ENCODE results near the gene DNMT1. TPM values are rescaled to one million over a fixed set of nuclear protein-coding genes. Genes with fewer than 3 reads are reported as not detected.

The DNMT1 gene
- 38.2 and 46.0 TPM in 2 replicates for total RNA-seq

GRCh38 chr19:10194500-10195198 is at the start of gene DNMT1:
DNMT1 (minus strand) TSS chr19:10194953; CDS start chr19:10194899, 54 bp downstream.

GRCh38 chr19:10230861-10231611 is 36.3 kb upstream of the DNMT1 start, which contains the start of gene S1PR2:
S1PR2 (minus strand) TSS chr19:10231331; CDS start chr19:10224905, 6,426 bp downstream.

GRCh38 chr19:10111405-10111811 is 83.3 kb downstream of the DNMT1 start, which contains the start of gene P2RY11:
P2RY11 (plus strand) TSS chr19:10111693; CDS start chr19:10111722, 29 bp downstream.

GRCh38 chr19:10106100-10106936 is 88.4 kb downstream of the DNMT1 start, which contains the start of gene PPAN:
PPAN (plus strand) TSS chr19:10106362; CDS start chr19:10106395, 33 bp downstream.

GRCh38 chr19:10085641-10086590 is 108.8 kb downstream of the DNMT1 start, which contains the start of gene SHFL:
SHFL (plus strand) TSS chr19:10086317; CDS start chr19:10086428, 111 bp downstream.

Other genes starting within 250 kb of the DNMT1 start
- gene COL5A3, start 184.4 kb downstream of the DNMT1 start, total RNA-seq = 70.0 and 81.8 TPM in 2 replicates
- gene RDH8, start 181.5 kb downstream of the DNMT1 start, total RNA-seq = not detected in 2 replicates
- 25.6 and 27.6 TPM in 2 replicates for gene SHFL, start 108.6 kb downstream of the DNMT1 start, total RNA-seq
- gene ANGPTL6, start 92.3 kb downstream of the DNMT1 start, total RNA-seq = 0.32 and 0.54 TPM in 2 replicates
- 37.5 and 44.7 TPM in 2 replicates for gene PPAN, start 88.6 kb downstream of the DNMT1 start, total RNA-seq
- gene P2RY11, start 83.3 kb downstream of the DNMT1 start, total RNA-seq = 2.6 and 3.2 TPM in 2 replicates
- gene EIF3G, start 75.1 kb downstream of the DNMT1 start, total RNA-seq = 244 and 249 TPM in 2 replicates
- gene S1PR2, start 36.4 kb upstream of the DNMT1 start, total RNA-seq = 15.6 and 16.6 TPM in 2 replicates
- gene MRPL4, start 57.3 kb upstream of the DNMT1 start, total RNA-seq = 73.3 and 77.8 TPM in 2 replicates
- gene ICAM1, start 76.2 kb upstream of the DNMT1 start, total RNA-seq = 28.7 and 97.0 TPM in 2 replicates
- gene ICAM4, start 92.0 kb upstream of the DNMT1 start, total RNA-seq = 0.49 and 0.90 TPM in 2 replicates
- 4.5 and 6.9 TPM in 2 replicates for gene ICAM5, start 95.0 kb upstream of the DNMT1 start, total RNA-seq
- 0.18 TPM in 1 of 2 replicates, not detected in the other for gene ZGLP1, start 114.9 kb upstream of the DNMT1 start, total RNA-seq
- gene FDX2, start 121.1 kb upstream of the DNMT1 start, total RNA-seq = 8.9 and 22.2 TPM in 2 replicates
- gene RAVER1, start 138.6 kb upstream of the DNMT1 start, total RNA-seq = 18.1 and 22.6 TPM in 2 replicates
- gene ICAM3, start 144.7 kb upstream of the DNMT1 start, total RNA-seq = 10.5 and 11.4 TPM in 2 replicates
- 55.7 and 61.9 TPM in 2 replicates for gene TYK2, start 185.6 kb upstream of the DNMT1 start, total RNA-seq
- gene CDC37, start 208.6 kb upstream of the DNMT1 start, total RNA-seq = 216 and 257 TPM in 2 replicates
- 5.4 and 9.4 TPM in 2 replicates for gene PDE4A, start 225.6 kb upstream of the DNMT1 start, total RNA-seq